HEK293T (cell line): ENCODE results near the gene LRRC4C.

ENCODE experiments used
- ARNT ChIP-seq: fragments of 450-650 bp; IDR thresholded peaks from 2 replicates; pipeline ENCODE4 v1.6.1; 2017; ENCODE audit warnings: mild to moderate bottlenecking
- ELF4 ChIP-seq: fragments of 450-650 bp; IDR thresholded peaks from 2 replicates; pipeline ENCODE4 v1.6.1; 2017; ENCODE audit warnings: antibody characterized with exemption
- FOXA1 ChIP-seq: fragments of 450-650 bp; IDR thresholded peaks from 2 replicates; pipeline ENCODE4 v1.6.1; 2016; ENCODE audit warnings: mild to moderate bottlenecking
- FOXK2 ChIP-seq: fragments of 450-650 bp; IDR thresholded peaks from 2 replicates; pipeline ENCODE4 v1.6.1; 2016; ENCODE audit warnings: mild to moderate bottlenecking
- NFRKB ChIP-seq: fragments of 450-650 bp; IDR thresholded peaks from 2 replicates; pipeline ENCODE4 v1.6.1; 2016; ENCODE audit warnings: mild to moderate bottlenecking, moderate library complexity
- SUZ12 ChIP-seq: fragments of 450-650 bp; IDR thresholded peaks from 2 replicates; pipeline ENCODE4 v1.6.1; 2016; ENCODE audit warnings: mild to moderate bottlenecking
- TARDBP ChIP-seq: fragments of 450-650 bp; IDR thresholded peaks from 2 replicates; pipeline ENCODE4 v1.6.1; 2016
- TF ChIP-seq, protein P1 (sequence below): fragments of 450-650 bp; IDR thresholded peaks from 2 replicates; pipeline ENCODE4 v1.6.1; 2016

DNA sequence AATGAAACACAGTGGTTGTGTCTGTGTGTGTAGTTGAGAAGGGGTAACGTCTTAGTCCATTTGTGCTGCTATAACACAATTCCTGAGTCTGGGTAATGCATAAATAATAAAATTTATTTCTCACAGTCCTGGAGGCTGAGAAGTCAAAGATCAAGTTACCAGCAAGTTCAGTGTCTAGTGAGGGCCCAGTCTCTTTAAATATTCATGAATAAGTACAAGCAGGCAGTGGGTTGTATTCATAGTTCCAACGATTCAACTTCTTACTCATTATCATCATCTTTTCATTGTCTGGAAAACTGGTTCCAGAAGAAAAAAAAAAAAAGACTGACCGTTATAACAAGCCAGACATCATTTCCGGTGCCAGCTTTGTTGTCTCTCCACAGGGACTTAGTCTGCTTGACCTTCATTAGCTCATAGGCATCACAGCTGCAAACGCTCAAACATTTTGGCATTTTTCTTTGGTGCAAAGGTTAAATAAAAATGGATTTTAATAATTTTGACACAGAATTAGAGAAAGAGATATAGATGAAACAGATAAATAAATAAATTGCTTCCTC is 1297.5 kb downstream of the LRRC4C start:
- TF ChIP-seq, protein P1, sequence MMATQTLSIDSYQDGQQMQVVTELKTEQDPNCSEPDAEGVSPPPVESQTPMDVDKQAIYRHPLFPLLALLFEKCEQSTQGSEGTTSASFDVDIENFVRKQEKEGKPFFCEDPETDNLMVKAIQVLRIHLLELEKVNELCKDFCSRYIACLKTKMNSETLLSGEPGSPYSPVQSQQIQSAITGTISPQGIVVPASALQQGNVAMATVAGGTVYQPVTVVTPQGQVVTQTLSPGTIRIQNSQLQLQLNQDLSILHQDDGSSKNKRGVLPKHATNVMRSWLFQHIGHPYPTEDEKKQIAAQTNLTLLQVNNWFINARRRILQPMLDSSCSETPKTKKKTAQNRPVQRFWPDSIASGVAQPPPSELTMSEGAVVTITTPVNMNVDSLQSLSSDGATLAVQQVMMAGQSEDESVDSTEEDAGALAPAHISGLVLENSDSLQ = no peak
- no peak for TF ChIP-seq FOXK2
- TF ChIP-seq FOXA1 = no peak
- TF ChIP-seq ARNT = no peak
- TF ChIP-seq NFRKB = no peak
- no peak for TF ChIP-seq TARDBP
- TF ChIP-seq SUZ12 = no peak
- no peak for TF ChIP-seq ELF4
